Coronary artery (tissue), 2 donors: ENCODE results near the gene MRPL46.
"Not testable (repeated sequence)": the region's sequence is repeated elsewhere in the genome, so short reads cannot be mapped to it uniquely, and the experiment has no call there.

Source experiments
- DNase-seq: peaks from one replicate; pipeline ENCODE4 v3.0.0-alpha.2; 2017; ENCODE audit warnings: low spot score
- H3K27ac ChIP-seq, 2 donors: fragments of 200-600 bp; sonication (generic); one replicate each; pipeline ENCODE4 v1.5.1; 2016 to 2019
- H3K4me3 ChIP-seq: fragments of 200-600 bp; sonication (generic); 2 replicates; pipeline ENCODE4 v1.5.1; 2016; ENCODE audit warnings: mild to moderate bottlenecking, moderate library complexity
- CTCF ChIP-seq: fragments of 200-600 bp; sonication (generic); IDR thresholded peaks from one replicate; pipeline ENCODE4 v1.5.1; 2019; ENCODE audit warnings: antibody characterized with exemption

Gene MRPL46

GRCh38 chr15:88480981-88481380 is 13.8 kb upstream of the MRPL46 start:
- Histone ChIP-seq H3K27ac (no peak overlapping the region), H3K4me3 (no peak overlapping the region)
- no peak for TF ChIP-seq CTCF
- no peak for DNase-seq

GRCh38 chr15:88479169-88479568 is 12.0 kb upstream of the MRPL46 start:
- Histone ChIP-seq H3K4me3 (no peak overlapping the region), H3K27ac (no peak overlapping the region)
- no peak for TF ChIP-seq CTCF
- DNase-seq, result no peak

GRCh38 chr15:88477904-88478303 is 10.7 kb upstream of the MRPL46 start:
- no peak for DNase-seq
- no peak for TF ChIP-seq CTCF
- no peak overlapping the region for H3K27ac ChIP-seq
- H3K4me3 ChIP-seq, result no peak overlapping the region

GRCh38 chr15:88477126-88477525 is 9.9 kb upstream of the MRPL46 start:
- H3K27ac ChIP-seq, result peak overlapping the region in 1 of 2 donors; percentile 57

GRCh38 chr15:88476635-88477060 is 9.5 kb upstream of the MRPL46 start:
- no peak overlapping the region for H3K4me3 ChIP-seq
- no peak for TF ChIP-seq CTCF
- H3K27ac ChIP-seq, result peak overlapping the region in 1 of 2 donors; percentile 57
- no peak for DNase-seq

More at GRCh38 chr15:88477126-88477525, 9.9 kb upstream of the MRPL46 start:
- H3K4me3 ChIP-seq, result no peak overlapping the region
- DNase-seq, result no peak
- no peak for TF ChIP-seq CTCF

- H3K27ac ChIP-seq, H3K4me3 ChIP-seq, DNase-seq: not testable (repeated sequence)
Measured at GRCh38 chr15:88473661-88474293, 6.6 kb upstream of the MRPL46 start.

- DNase-seq, result no peak
- Histone ChIP-seq H3K27ac (no peak overlapping the region), H3K4me3 (no peak overlapping the region)
- no peak for TF ChIP-seq CTCF
Measured at GRCh38 chr15:88472225-88472624, 5.0 kb upstream of the MRPL46 start.
